Karpas-422 (cell line): Measurements from ENCODE around the gene PAPLN. TPM values are rescaled to one million over a fixed set of nuclear protein-coding genes. Genes with fewer than 3 reads are reported as not detected.
A peak's percentile ranks its signal among the peaks of the same experiment; 100 is the strongest.

Experiments
- DNase-seq: peaks from one replicate; pipeline ENCODE4 v3.0.0-alpha.2; 2015
- H2AFZ ChIP-seq: fragments of 200-600 bp; sonication (generic); 2 replicates; pipeline ENCODE4 v1.6.1; 2014; ENCODE audit warnings: antibody characterized with exemption, low read length, mixed read lengths
- H3K27ac ChIP-seq: fragments of 200-600 bp; sonication (generic); 2 replicates; pipeline ENCODE4 v1.5.1; 2014; ENCODE audit warnings: mild to moderate bottlenecking, low read length, moderate library complexity
- H3K27me3 ChIP-seq: fragments of 200-600 bp; sonication (generic); 2 replicates; pipeline ENCODE4 v1.6.1; 2014; ENCODE audit warnings: low read length, mixed read lengths
- H3K36me3 ChIP-seq: fragments of 200-600 bp; sonication (generic); 2 replicates; pipeline ENCODE4 v1.6.1; 2014; ENCODE audit warnings: low read length, mixed read lengths; ENCODE audit not compliant: insufficient read depth
- H3K4me1 ChIP-seq: fragments of 200-600 bp; sonication (generic); 2 replicates; pipeline ENCODE4 v1.6.1; 2014; ENCODE audit warnings: mild to moderate bottlenecking, low read length, mixed read lengths
- H3K4me2 ChIP-seq: fragments of 200-600 bp; sonication (generic); 2 replicates; pipeline ENCODE4 v1.6.1; 2014; ENCODE audit warnings: low read length, low read depth, mild to moderate bottlenecking; ENCODE audit not compliant: poor library complexity, severe bottlenecking
- H3K4me3 ChIP-seq: fragments of 200-600 bp; sonication (generic); 2 replicates; pipeline ENCODE4 v1.5.1; 2014; ENCODE audit warnings: mild to moderate bottlenecking, antibody characterized with exemption, low read length, mixed read lengths
- H3K79me2 ChIP-seq: fragments of 200-600 bp; sonication (generic); 2 replicates; pipeline ENCODE4 v1.6.1; 2014; ENCODE audit warnings: mild to moderate bottlenecking, low read length, mixed read lengths
- H3K9ac ChIP-seq: fragments of 200-600 bp; sonication (generic); 2 replicates; pipeline ENCODE4 v1.6.0; 2014; ENCODE audit warnings: low read length
- H3K9me2 ChIP-seq: fragments of 200-600 bp; sonication (generic), shearing (Covaris generic); replicated peaks from 2 replicates; pipeline ENCODE4 v1.6.0; 2014; ENCODE audit warnings: mild to moderate bottlenecking, low read length, moderate library complexity; ENCODE audit not compliant: insufficient read depth
- H3K9me3 ChIP-seq: fragments of 300-700, 200-600 bp; sonication (generic); 2 replicates; pipeline ENCODE4 v1.6.1; 2014; ENCODE audit warnings: low read length, mixed read lengths
- H4K20me1 ChIP-seq: fragments of 200-600 bp; sonication (generic); 2 replicates; pipeline ENCODE4 v1.6.1; 2014; ENCODE audit warnings: mild to moderate bottlenecking, antibody characterized with exemption, low read length, low read depth; ENCODE audit not compliant: insufficient read depth
- total RNA-seq: library from RNA; depleted of rRNA; stranded (reverse); fragments of >200 nt; shearing (Covaris generic); gene quantifications from 2 replicates; pipeline ENCODE4 v1.2.3, GENCODE V29; 2014; ENCODE audit warnings: low replicate concordance

The PAPLN gene
- total RNA-seq, 1 experiment from 2014 or later, result 12.9 TPM

- Histone ChIP-seq H3K27ac (no peak overlapping the region), H2AFZ (no peak overlapping the region), H3K4me1 (peaks cover 36% of the 10 kb centered on the region), H3K9me2 (no peaks in the 10 kb centered on the region), H3K27me3 (no peaks in the 10 kb centered on the region), H3K79me2 (no peaks in the 10 kb centered on the region), H3K9me3 (no peaks in the 10 kb centered on the region), H3K4me3 (no peak overlapping the region), H3K9ac (no peak overlapping the region), H4K20me1 (0 out of 2 replicates have a peak, but pooled peaks cover 3% of the 10 kb centered on the region), H3K4me2 (no peak overlapping the region), H3K36me3 (no peaks in the 10 kb centered on the region)
- no peak for DNase-seq
Measured at GRCh38 chr14:73251516-73252215, 14.4 kb downstream of the PAPLN start.

GRCh38 chr14:73252491-73253322, 15.4 kb downstream of the PAPLN start:
- Histone ChIP-seq H3K36me3 (no peaks in the 10 kb centered on the region), H3K4me2 (no peak overlapping the region), H3K9me3 (no peaks in the 10 kb centered on the region), H3K27me3 (no peaks in the 10 kb centered on the region), H3K9ac (no peak overlapping the region), H3K4me1 (peaks cover 33% of the 10 kb centered on the region), H3K4me3 (no peak overlapping the region), H4K20me1 (0 out of 2 replicates have a peak, but pooled peaks cover 3% of the 10 kb centered on the region), H3K9me2 (no peaks in the 10 kb centered on the region), H2AFZ (no peak overlapping the region), H3K79me2 (no peaks in the 10 kb centered on the region), H3K27ac (no peak overlapping the region)
- DNase-seq, result no peak

GRCh38 chr14:73253323-73253610, 16.0 kb downstream of the PAPLN start:
- DNase-seq, result no peak
- no peaks in the 10 kb centered on the region for H3K9me3 ChIP-seq
- H3K27me3 ChIP-seq, result no peaks in the 10 kb centered on the region
- H4K20me1 ChIP-seq, result 0 out of 2 replicates have a peak, but pooled peaks cover 3% of the 10 kb centered on the region
- H3K27ac ChIP-seq, result no peak overlapping the region
- no peaks in the 10 kb centered on the region for H3K9me2 ChIP-seq
- H3K4me3 ChIP-seq, result no peak overlapping the region
- no peak overlapping the region for H3K4me2 ChIP-seq
- no peaks in the 10 kb centered on the region for H3K36me3 ChIP-seq
- H3K9ac ChIP-seq, result no peak overlapping the region
- H3K79me2 ChIP-seq, result no peaks in the 10 kb centered on the region
- H3K4me1 ChIP-seq, result peaks cover 33% of the 10 kb centered on the region
- no peak overlapping the region for H2AFZ ChIP-seq

GRCh38 chr14:73253721-73254120, 16.4 kb downstream of the PAPLN start:
- no peak overlapping the region for H3K4me3 ChIP-seq
- H4K20me1 ChIP-seq, result 0 out of 2 replicates have a peak, but pooled peaks cover 4% of the 10 kb centered on the region
- DNase-seq, result no peak
- peaks cover 33% of the 10 kb centered on the region for H3K4me1 ChIP-seq
- no peak overlapping the region for H3K9ac ChIP-seq
- H3K4me2 ChIP-seq, result no peak overlapping the region
- no peaks in the 10 kb centered on the region for H3K9me2 ChIP-seq
- no peaks in the 10 kb centered on the region for H3K27me3 ChIP-seq
- H3K36me3 ChIP-seq, result no peaks in the 10 kb centered on the region
- no peak overlapping the region for H3K27ac ChIP-seq
- H3K79me2 ChIP-seq, result no peaks in the 10 kb centered on the region
- no peaks in the 10 kb centered on the region for H3K9me3 ChIP-seq
- H2AFZ ChIP-seq, result no peak overlapping the region

- no peak overlapping the region for H3K9ac ChIP-seq
- no peaks in the 10 kb centered on the region for H3K9me2 ChIP-seq
- DNase-seq, result no peak
Measured at GRCh38 chr14:73254247-73255004, 17.1 kb downstream of the PAPLN start.

GRCh38 chr14:73255005-73255400, 17.7 kb downstream of the PAPLN start:
- Histone ChIP-seq H3K9me3 (no peaks in the 10 kb centered on the region), H3K79me2 (no peaks in the 10 kb centered on the region), H3K36me3 (no peaks in the 10 kb centered on the region; the same call in 1 of the 2 replicates), H3K9me2 (no peaks in the 10 kb centered on the region), H3K9ac (no peak overlapping the region), H4K20me1 (peaks cover 17% of the 10 kb centered on the region), H3K4me3 (no peak overlapping the region), H3K4me1 (peaks cover 23% of the 10 kb centered on the region), H3K4me2 (no peak overlapping the region), H3K27ac (no peak overlapping the region), H2AFZ (no peak overlapping the region), H3K27me3 (no peaks in the 10 kb centered on the region)
- DNase-seq, result no peak

More at GRCh38 chr14:73254247-73255004, 17.1 kb downstream of the PAPLN start:
- Histone ChIP-seq H3K27me3 (no peaks in the 10 kb centered on the region), H2AFZ (no peak overlapping the region), H3K9me3 (no peaks in the 10 kb centered on the region), H3K4me3 (no peak overlapping the region), H3K36me3 (no peaks in the 10 kb centered on the region), H3K79me2 (no peaks in the 10 kb centered on the region), H4K20me1 (peaks cover 12% of the 10 kb centered on the region), H3K4me1 (peaks cover 29% of the 10 kb centered on the region), H3K27ac (no peak overlapping the region), H3K4me2 (no peak overlapping the region)

GRCh38 chr14:73255693-73256225, 18.5 kb downstream of the PAPLN start:
- H3K27ac ChIP-seq, result no peak overlapping the region
- no peak overlapping the region for H3K9ac ChIP-seq
- H3K27me3 ChIP-seq, result no peaks in the 10 kb centered on the region
- no peak overlapping the region for H3K4me2 ChIP-seq
- peaks cover 24% of the 10 kb centered on the region for H4K20me1 ChIP-seq
- no peaks in the 10 kb centered on the region for H3K9me3 ChIP-seq
- no peaks in the 10 kb centered on the region for H3K9me2 ChIP-seq
- DNase-seq, result no peak
- peaks cover 21% of the 10 kb centered on the region for H3K4me1 ChIP-seq
- no peaks in the 10 kb centered on the region; the same call in 1 of the 2 replicates for H3K36me3 ChIP-seq
- H3K4me3 ChIP-seq, result no peak overlapping the region
- no peak overlapping the region for H2AFZ ChIP-seq
- H3K79me2 ChIP-seq, result no peaks in the 10 kb centered on the region

GRCh38 chr14:73258076-73258475, 20.8 kb downstream of the PAPLN start:
- Histone ChIP-seq H3K36me3 (no peaks in the 10 kb centered on the region; the same call in 1 of the 2 replicates), H3K4me2 (peak overlapping the region; percentile 33), H3K9me3 (no peaks in the 10 kb centered on the region), H3K79me2 (no peaks in the 10 kb centered on the region), H4K20me1 (peaks cover 23% of the 10 kb centered on the region), H3K27me3 (no peaks in the 10 kb centered on the region), H3K4me3 (no peak overlapping the region), H3K4me1 (peaks cover 21% of the 10 kb centered on the region), H3K9ac (no peak overlapping the region), H3K9me2 (no peaks in the 10 kb centered on the region), H3K27ac (no peak overlapping the region), H2AFZ (no peak overlapping the region)
- peak; percentile 69 for DNase-seq
